Measurements from ENCODE around the gene LYRM9.

GRCh38 chr17:27889711-27890251 is 3.4 kb downstream of the LYRM9 start:
- TF ChIP-seq NFIC (IDR thresholded peaks at IDR 0.05) (no peak), YY1 (IDR thresholded peaks at IDR 0.05; ENCODE audit: low read depth) (no peak), REST (IDR thresholded peaks at IDR 0.05; ENCODE audit: low read depth) (no peak), TCF12 (IDR thresholded peaks at IDR 0.05; ENCODE audit: low read depth) (no peak), TEAD4 (IDR thresholded peaks at IDR 0.05) (no peak)
